ENCODE results near the gene COLEC12. TPM values are rescaled to one million over a fixed set of nuclear protein-coding genes. Genes with fewer than 3 reads are reported as not detected.

COLEC12 gene
- total RNA-seq, 3 donors from 2014 or later: 11.7 to 57.3 (median 14.7) TPM

DNA sequence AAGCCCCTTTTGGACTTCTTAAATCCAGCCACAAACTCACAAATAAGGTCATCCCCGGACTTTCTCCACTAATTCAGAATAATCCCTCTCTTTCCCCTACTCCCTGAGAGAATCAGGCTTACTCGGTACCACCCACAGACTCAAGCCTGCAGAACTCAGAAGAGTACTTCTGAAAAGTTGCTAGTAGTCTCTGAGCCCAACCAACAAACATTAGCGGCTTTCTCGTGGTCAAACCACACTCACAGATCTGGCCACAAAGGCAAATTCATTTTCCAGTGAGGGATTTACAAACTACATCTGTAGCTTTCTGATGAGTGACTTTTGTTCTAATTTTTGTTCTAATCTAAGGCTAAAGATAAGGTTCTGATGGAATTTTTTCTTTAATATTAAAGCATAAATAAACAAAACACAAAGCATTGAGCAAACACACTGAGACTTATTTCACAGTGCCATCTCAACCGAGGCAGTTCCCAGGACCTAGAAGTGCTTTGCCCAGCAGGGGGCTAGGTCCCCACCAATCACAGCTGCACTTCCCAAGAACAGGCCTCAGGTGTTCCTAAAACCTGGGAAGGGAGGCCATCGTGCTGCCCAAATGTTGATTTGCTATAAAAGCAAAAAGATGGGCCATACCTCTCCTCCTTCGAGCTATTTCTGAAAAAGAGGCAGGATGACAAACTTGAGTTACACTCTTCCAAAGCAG is 110.7 kb downstream of the COLEC12 start:
- Histone ChIP-seq H3K36me3 (no peaks in the 10 kb centered on the region), H3K9me3 (no peaks in the 10 kb centered on the region), H3K27ac (no peak overlapping the region), H3K4me1 (no peaks in the 10 kb centered on the region), H3K27me3 (no peaks in the 10 kb centered on the region), H3K4me3 (no peak overlapping the region)
- intact Hi-C loops (cut with DNase I; ENCODE audit: low total_unique reads): no loop called here
- TF ChIP-seq POLR2AphosphoS5 (IDR thresholded peaks at IDR 0.05) (no peak), CTCF (IDR thresholded peaks at IDR 0.05) (no peak), POLR2A (IDR thresholded peaks at IDR 0.05) (no peak)
- no peak for DNase-seq (ENCODE audit: low spot score in 2 of 2)

DNA sequence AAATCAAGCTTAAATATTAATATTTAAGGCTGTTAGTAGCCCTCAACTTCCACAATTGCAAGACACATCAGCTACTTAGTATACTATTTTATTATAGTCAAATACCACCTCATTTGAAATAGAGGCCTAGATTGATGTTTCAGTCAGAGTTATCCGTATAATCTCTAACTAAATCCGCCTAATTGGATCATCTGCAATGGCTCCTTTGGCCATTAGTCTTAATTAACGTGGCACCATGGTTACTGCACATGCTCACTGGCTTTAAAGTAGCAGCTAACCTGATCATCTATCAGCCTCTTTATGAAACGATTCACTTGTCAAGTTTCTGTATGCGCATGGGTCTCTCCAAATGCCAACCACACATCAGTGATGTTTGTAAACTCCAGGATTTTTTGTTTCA is 112.3 kb downstream of the COLEC12 start:
- TF ChIP-seq POLR2A (IDR thresholded peaks at IDR 0.05) (no peak), CTCF (IDR thresholded peaks at IDR 0.05) (no peak), POLR2AphosphoS5 (IDR thresholded peaks at IDR 0.05) (no peak)
- intact Hi-C loops (cut with DNase I; ENCODE audit: low total_unique reads): no loop called here
- Histone ChIP-seq H3K27ac (no peak overlapping the region), H3K4me3 (no peak overlapping the region), H3K27me3 (no peaks in the 10 kb centered on the region), H3K4me1 (no peaks in the 10 kb centered on the region), H3K9me3 (no peaks in the 10 kb centered on the region), H3K36me3 (no peaks in the 10 kb centered on the region)
- DNase-seq (ENCODE audit: low spot score in 2 of 2): no peak

- H3K4me3 ChIP-seq: no peak overlapping the region
- no peak for TF ChIP-seq POLR2AphosphoS5 (IDR thresholded peaks at IDR 0.05)
- TF ChIP-seq CTCF (IDR thresholded peaks at IDR 0.05): no peak
- no peak for TF ChIP-seq POLR2A (IDR thresholded peaks at IDR 0.05)
- H3K4me1 ChIP-seq: no peaks in the 10 kb centered on the region
- no peaks in the 10 kb centered on the region for H3K27me3 ChIP-seq
- no peak for DNase-seq (ENCODE audit: low spot score in 2 of 2)
- no peaks in the 10 kb centered on the region for H3K9me3 ChIP-seq
- no peaks in the 10 kb centered on the region for H3K36me3 ChIP-seq
- intact Hi-C loops (cut with DNase I; ENCODE audit: low total_unique reads): no loop called here
- H3K27ac ChIP-seq: no peak overlapping the region
Observed at GRCh38 chr18:386994-387393, 113.5 kb downstream of the COLEC12 start.

DNA sequence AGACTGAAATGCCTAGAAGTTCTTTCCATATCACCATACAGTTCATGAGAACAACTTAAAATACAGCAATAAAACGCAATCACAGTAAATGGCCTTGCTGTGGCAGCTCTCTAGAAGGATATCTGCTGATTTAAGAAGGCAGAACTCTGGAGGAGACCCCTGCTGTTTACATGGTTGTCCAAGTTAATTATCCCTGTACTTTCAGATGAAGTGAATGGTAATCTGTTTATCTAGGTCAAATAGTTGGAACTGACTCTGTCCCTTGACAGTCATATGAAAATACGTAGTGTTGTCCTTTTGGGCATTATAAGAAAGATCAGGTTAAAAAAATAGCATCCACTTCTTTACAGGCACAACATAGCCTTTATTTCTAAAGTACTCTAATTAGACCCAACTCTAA is 115.6 kb downstream of the COLEC12 start:
- TF ChIP-seq CTCF (IDR thresholded peaks at IDR 0.05) (no peak), POLR2AphosphoS5 (IDR thresholded peaks at IDR 0.05) (no peak), POLR2A (IDR thresholded peaks at IDR 0.05) (no peak)
- Histone ChIP-seq H3K27me3 (no peaks in the 10 kb centered on the region), H3K4me3 (no peak overlapping the region), H3K9me3 (no peaks in the 10 kb centered on the region), H3K36me3 (no peaks in the 10 kb centered on the region), H3K4me1 (no peaks in the 10 kb centered on the region), H3K27ac (no peak overlapping the region)
- intact Hi-C loops (cut with DNase I; ENCODE audit: low total_unique reads): no loop called here
- no peak for DNase-seq (ENCODE audit: low spot score in 2 of 2)

- H3K36me3 ChIP-seq: no peaks in the 10 kb centered on the region
- H3K9me3 ChIP-seq: no peaks in the 10 kb centered on the region
- H3K4me3 ChIP-seq: no peak overlapping the region
- intact Hi-C loops (cut with DNase I; ENCODE audit: low total_unique reads): no loop called here
- H3K27ac ChIP-seq: no peak overlapping the region
- H3K27me3 ChIP-seq: no peaks in the 10 kb centered on the region
- DNase-seq (ENCODE audit: low spot score in 2 of 2): no peak
- no peaks in the 10 kb centered on the region for H3K4me1 ChIP-seq
- TF ChIP-seq CTCF (IDR thresholded peaks at IDR 0.05) (no peak), POLR2AphosphoS5 (IDR thresholded peaks at IDR 0.05) (no peak), POLR2A (IDR thresholded peaks at IDR 0.05) (no peak)
Observed at GRCh38 chr18:383135-383534, 117.4 kb downstream of the COLEC12 start.
